NCI-H1417 treated with DMSO at 0.1 percent for 48 hours (cell line): ENCODE data around the gene SDE2.
"Not testable (repeated sequence)": the region's sequence is repeated elsewhere in the genome, so short reads cannot be mapped to it uniquely, and the experiment has no call there.

Experiments used
- DNase-seq: peaks from one replicate; lab custom pipeline; 2025; lab: John Stamatoyannopoulos, UW

SDE2 gene

GRCh38 chr1:226006686-226007085, 7.5 kb upstream of the SDE2 start:
- no peak for DNase-seq

GRCh38 chr1:226004396-226004795, 5.3 kb upstream of the SDE2 start:
- DNase-seq, result no peak

GRCh38 chr1:226003502-226004170, 4.5 kb upstream of the SDE2 start:
- DNase-seq, result no peak

GRCh38 chr1:226002667-226003501, 3.7 kb upstream of the SDE2 start:
- no peak for DNase-seq

GRCh38 chr1:226001963-226002666, 3.0 kb upstream of the SDE2 start:
- DNase-seq, result no peak

- no peak for DNase-seq
These were observed 1.9 kb upstream of the SDE2 start for GRCh38 chr1:226001088-226001487.

GRCh38 chr1:226000493-226001081, 1.4 kb upstream of the SDE2 start:
- not testable (repeated sequence) for DNase-seq

GRCh38 chr1:225999912-226000337, 782 bp upstream of the SDE2 start:
- no peak for DNase-seq

GRCh38 chr1:225998560-225999226, 450 bp downstream of the SDE2 start:
- DNase-seq, result no peak

GRCh38 chr1:225996946-225997545, 2.1 kb downstream of the SDE2 start:
- no peak for DNase-seq

- no peak for DNase-seq
These were observed 3.0 kb downstream of the SDE2 start for GRCh38 chr1:225995919-225996864.

GRCh38 chr1:225990705-225991464, 8.3 kb downstream of the SDE2 start:
- DNase-seq, result no peak

GRCh38 chr1:225987491-225988316, 11.4 kb downstream of the SDE2 start:
- DNase-seq, result no peak

GRCh38 chr1:225981714-225982113, 17.4 kb downstream of the SDE2 start:
- no peak for DNase-seq

GRCh38 chr1:225980005-225980836, 18.9 kb downstream of the SDE2 start:
- DNase-seq, result no peak

- DNase-seq, result no peak
These were observed 19.7 kb downstream of the SDE2 start for GRCh38 chr1:225979421-225979820.

GRCh38 chr1:225977937-225978748, 21.0 kb downstream of the SDE2 start:
- no peak for DNase-seq
